Ishikawa (cell line): ENCODE measurements around the gene HIBADH.
A peak's percentile ranks its signal among the peaks of the same experiment; 100 is the strongest.

Experiments used
- CEBPB ChIP-seq: IDR thresholded peaks from 2 replicates; pipeline ENCODE4 v1.6.1; 2012
- CREB1 ChIP-seq: IDR thresholded peaks from 2 replicates; pipeline ENCODE4 v1.6.1; 2012; ENCODE audit warnings: low read depth
- EGR1 ChIP-seq: IDR thresholded peaks from 2 replicates; pipeline ENCODE4 v1.6.1; 2012
- EP300 ChIP-seq: IDR thresholded peaks from 2 replicates; pipeline ENCODE4 v1.6.1; 2012; ENCODE audit warnings: borderline replicate concordance
- FOXM1 ChIP-seq: IDR thresholded peaks from 2 replicates; pipeline ENCODE4 v1.6.1; 2012; ENCODE audit warnings: low read depth, borderline replicate concordance
- NFIC ChIP-seq: IDR thresholded peaks from 2 replicates; pipeline ENCODE4 v1.6.1; 2012
- RAD21 ChIP-seq: IDR thresholded peaks from 2 replicates; pipeline ENCODE4 v1.6.1; 2012; ENCODE audit warnings: low read depth
- TAF1 ChIP-seq: IDR thresholded peaks from 2 replicates; pipeline ENCODE4 v1.6.1; 2012; ENCODE audit warnings: low read depth, mild to moderate bottlenecking
- TCF12 ChIP-seq: IDR thresholded peaks from 2 replicates; pipeline ENCODE4 v1.6.1; 2012; ENCODE audit warnings: low read depth
- TEAD4 ChIP-seq: IDR thresholded peaks from 2 replicates; pipeline ENCODE4 v1.6.1; 2012
- YY1 ChIP-seq: IDR thresholded peaks from 2 replicates; pipeline ENCODE4 v1.6.1; 2012; ENCODE audit warnings: low read depth
- ZBTB7A ChIP-seq: IDR thresholded peaks from 2 replicates; pipeline ENCODE4 v1.6.1; 2012; ENCODE audit warnings: low read depth
- TF ChIP-seq, protein P1 (sequence below): IDR thresholded peaks from 2 replicates; pipeline ENCODE4 v1.6.1; 2012
- TF ChIP-seq, protein P2 (sequence below): IDR thresholded peaks from 2 replicates; pipeline ENCODE4 v1.6.1; 2012; ENCODE audit warnings: low read depth, mild to moderate bottlenecking
- TF ChIP-seq, protein P3 (sequence below): IDR thresholded peaks from 2 replicates; pipeline ENCODE4 v1.6.1; 2012

HIBADH gene

DNA sequence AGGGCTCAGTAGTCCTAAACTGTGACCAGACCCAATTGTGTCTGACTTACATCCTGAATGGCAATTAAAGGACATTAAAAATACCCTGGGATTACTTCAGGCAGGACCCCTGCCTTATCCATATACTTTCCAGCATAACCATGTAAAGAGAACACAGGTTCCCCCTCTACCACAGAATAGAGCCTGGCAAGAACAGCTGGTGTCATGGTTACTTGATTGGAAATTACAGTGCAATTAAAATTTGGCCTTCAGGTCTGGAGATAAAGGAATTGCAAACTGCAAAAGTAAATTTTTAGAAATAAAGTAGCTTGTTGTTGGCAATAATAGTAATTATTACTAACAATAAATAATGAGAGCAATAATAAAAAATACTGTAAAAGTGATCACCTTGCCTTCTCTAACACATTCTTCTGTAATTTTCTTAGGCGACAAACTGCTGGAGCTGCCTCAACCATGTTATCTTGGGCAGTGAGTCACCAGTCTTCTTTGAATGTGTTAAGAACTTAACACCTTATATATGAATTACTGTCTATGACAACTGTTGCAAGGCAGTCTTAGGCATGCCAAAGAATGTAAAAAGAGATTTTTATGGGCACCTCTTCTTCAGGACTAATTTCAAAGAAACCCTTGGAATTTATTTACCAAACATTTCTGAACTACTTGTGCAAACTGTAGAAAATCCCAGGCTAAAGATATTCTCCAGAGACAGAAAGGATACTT lies 53.7 kb downstream of the HIBADH start:
- no peak for TF ChIP-seq RAD21
- TF ChIP-seq, protein P1, sequence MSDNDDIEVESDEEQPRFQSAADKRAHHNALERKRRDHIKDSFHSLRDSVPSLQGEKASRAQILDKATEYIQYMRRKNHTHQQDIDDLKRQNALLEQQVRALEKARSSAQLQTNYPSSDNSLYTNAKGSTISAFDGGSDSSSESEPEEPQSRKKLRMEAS: no peak

DNA sequence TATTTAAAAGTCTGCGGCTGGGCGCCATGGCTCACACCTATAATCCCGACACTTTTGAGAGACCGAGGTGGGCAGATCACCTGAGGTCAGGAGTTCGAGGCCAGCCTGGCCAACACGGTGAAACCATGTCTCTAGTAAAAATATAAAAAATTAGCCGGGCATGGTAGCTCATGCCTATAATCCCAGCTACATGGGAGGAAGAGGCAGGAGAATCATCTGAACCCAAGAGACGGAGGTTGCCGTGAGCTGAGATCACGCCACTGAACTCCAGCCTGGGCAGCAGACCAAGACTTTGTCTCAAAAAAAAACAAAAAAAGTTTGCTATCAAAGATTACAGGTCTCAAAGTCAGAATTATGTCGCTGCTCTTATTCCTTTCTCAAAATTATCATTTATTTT lies 55.5 kb downstream of the HIBADH start:
- TF ChIP-seq, protein P2, sequence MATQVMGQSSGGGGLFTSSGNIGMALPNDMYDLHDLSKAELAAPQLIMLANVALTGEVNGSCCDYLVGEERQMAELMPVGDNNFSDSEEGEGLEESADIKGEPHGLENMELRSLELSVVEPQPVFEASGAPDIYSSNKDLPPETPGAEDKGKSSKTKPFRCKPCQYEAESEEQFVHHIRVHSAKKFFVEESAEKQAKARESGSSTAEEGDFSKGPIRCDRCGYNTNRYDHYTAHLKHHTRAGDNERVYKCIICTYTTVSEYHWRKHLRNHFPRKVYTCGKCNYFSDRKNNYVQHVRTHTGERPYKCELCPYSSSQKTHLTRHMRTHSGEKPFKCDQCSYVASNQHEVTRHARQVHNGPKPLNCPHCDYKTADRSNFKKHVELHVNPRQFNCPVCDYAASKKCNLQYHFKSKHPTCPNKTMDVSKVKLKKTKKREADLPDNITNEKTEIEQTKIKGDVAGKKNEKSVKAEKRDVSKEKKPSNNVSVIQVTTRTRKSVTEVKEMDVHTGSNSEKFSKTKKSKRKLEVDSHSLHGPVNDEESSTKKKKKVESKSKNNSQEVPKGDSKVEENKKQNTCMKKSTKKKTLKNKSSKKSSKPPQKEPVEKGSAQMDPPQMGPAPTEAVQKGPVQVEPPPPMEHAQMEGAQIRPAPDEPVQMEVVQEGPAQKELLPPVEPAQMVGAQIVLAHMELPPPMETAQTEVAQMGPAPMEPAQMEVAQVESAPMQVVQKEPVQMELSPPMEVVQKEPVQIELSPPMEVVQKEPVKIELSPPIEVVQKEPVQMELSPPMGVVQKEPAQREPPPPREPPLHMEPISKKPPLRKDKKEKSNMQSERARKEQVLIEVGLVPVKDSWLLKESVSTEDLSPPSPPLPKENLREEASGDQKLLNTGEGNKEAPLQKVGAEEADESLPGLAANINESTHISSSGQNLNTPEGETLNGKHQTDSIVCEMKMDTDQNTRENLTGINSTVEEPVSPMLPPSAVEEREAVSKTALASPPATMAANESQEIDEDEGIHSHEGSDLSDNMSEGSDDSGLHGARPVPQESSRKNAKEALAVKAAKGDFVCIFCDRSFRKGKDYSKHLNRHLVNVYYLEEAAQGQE: no peak
- no peak for TF ChIP-seq YY1
- no peak for TF ChIP-seq TAF1
- TF ChIP-seq ZBTB7A: no peak
- no peak for TF ChIP-seq EP300
- no peak for TF ChIP-seq TCF12
- TF ChIP-seq RAD21: no peak
- no peak for TF ChIP-seq CEBPB
- TF ChIP-seq FOXM1: no peak
- no peak for TF ChIP-seq EGR1
- no peak for TF ChIP-seq NFIC

DNA sequence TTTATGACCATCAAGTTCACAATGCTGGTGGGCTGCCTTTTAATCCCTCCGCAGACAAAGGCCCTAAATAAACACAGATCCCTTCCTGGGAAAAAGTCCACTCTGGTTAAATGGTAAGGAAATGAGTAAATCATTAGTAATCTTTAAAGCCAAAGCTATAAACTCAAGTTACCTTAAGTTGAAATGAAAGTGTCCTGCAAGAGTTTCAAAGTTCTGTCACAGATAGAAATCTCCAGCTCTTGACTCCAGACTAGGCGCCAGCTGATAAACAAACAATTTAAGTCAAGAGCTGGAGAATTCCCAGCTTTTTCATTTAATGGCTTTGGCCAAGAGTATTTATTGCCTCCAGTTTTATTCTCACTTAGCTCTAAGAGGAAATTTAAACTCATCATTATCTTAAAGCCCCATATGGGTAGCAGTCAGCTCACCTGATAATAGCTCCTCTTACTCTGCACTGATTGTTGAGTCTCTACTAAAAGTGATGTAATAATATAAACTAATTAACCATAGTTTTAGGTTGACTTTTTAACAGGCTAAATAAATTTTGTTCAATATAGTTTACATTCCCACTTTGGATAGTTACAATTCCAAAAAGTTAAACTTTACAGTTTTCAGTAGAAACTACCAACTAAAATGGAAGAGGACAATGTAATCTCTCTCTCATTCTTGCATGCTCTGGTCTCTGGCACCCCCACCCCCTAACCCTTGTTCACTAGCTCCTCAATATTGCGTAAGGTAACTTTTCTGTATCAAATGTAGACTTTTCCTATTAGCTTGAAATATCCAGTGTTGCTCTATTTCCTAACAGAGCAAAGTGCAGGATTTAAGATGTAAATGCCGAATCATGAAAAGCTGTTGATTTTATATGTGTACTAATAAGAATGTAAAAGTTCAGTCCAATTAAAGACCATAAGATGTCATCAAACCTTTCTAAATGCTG lies 56.1 kb downstream of the HIBADH start:
- TF ChIP-seq, protein P3, sequence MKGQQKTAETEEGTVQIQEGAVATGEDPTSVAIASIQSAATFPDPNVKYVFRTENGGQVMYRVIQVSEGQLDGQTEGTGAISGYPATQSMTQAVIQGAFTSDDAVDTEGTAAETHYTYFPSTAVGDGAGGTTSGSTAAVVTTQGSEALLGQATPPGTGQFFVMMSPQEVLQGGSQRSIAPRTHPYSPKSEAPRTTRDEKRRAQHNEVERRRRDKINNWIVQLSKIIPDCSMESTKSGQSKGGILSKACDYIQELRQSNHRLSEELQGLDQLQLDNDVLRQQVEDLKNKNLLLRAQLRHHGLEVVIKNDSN: no peak
- TF ChIP-seq TAF1 (no peak), ZBTB7A (no peak), NFIC (no peak), YY1 (no peak), EGR1 (no peak), TEAD4 (no peak), CEBPB (no peak), TCF12 (no peak), RAD21 (no peak), EP300 (no peak), FOXM1 (no peak), CREB1 (no peak)
- TF ChIP-seq, protein P1: no peak
- TF ChIP-seq, protein P2: no peak

DNA sequence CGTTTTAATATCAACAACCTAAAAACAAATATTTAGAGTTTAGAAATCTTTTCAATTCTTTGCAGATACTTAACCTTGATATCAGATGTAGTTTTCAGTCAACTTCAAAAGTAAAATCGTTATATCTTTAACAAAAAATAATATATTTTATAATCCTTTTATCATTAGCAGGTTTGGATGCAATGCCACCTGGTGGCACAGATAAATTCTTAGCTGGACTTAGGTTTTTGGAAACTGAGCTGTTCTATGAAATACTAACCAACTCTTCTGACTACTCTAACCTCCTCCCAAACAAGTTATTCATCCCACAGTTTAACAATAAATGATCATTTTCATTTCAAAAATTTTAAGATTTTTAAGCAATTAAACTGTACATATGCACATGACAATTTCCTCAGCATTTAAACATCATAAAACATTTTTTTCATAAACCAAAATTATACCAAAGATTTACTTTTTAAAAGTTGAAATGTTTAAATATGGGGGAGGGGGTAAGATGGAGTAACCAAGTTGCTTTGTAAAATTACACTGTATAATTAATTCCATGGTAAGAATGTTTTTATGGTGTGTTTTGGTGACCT lies 56.9 kb downstream of the HIBADH start:
- TF ChIP-seq EGR1 (no peak), RAD21 (peak; percentile 24; the same call in 1 of the 2 replicates)

DNA sequence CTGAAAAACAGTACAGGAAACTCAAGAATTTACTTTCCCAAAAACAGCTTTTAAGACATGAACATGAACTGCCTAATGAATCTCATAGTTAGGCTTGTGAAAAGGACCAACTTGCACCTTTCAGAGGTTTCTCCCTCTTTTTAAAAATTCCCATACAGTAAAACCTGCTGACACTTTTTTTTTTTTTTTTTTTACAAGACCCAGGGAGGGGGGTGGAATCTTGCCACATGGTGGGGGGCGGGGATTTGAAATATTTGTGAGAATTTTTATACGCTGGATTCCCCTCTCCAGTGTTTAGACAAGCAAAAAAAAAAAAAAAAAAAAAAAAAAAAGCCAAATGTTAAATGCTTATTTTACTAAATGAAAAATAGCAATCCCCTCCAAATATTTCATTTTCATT lies 57.4 kb downstream of the HIBADH start:
- TF ChIP-seq TCF12: no peak
- no peak for TF ChIP-seq NFIC
- no peak for TF ChIP-seq EGR1
- TF ChIP-seq RAD21: no peak
- TF ChIP-seq, protein P2: no peak
- no peak for TF ChIP-seq CREB1
- no peak for TF ChIP-seq TAF1
- no peak for TF ChIP-seq YY1
- TF ChIP-seq, protein P3: no peak
- no peak for TF ChIP-seq ZBTB7A
- TF ChIP-seq TEAD4: no peak
- no peak for TF ChIP-seq CEBPB
- TF ChIP-seq EP300: no peak
- TF ChIP-seq, protein P1: no peak
- TF ChIP-seq FOXM1: no peak
